Effector memory CD8-positive, alpha-beta T cell (primary cell): ENCODE measurements around the gene RPL7A.

ENCODE experiments used
- ATAC-seq: fragments of 150-1000 bp; cut with Tn5 transposase; replicated peaks from 2 replicates; pipeline ENCODE4 v1.10.0; 2021; ENCODE audit warnings: mild to moderate bottlenecking, moderate library complexity
- DNase-seq, 3 experiments: peaks; one replicate each; pipeline ENCODE4 v3.0.0; 2021
- H3K27ac Mint-ChIP-seq, 2 donors: one replicate each; pipeline ENCODE4 v1.8.0; 2022; ENCODE audit warnings: mild to moderate bottlenecking in 2 of 2, mixed read lengths in 2 of 2, moderate library complexity in 2 of 2
- H3K27me3 Mint-ChIP-seq, 2 donors: one replicate each; pipeline ENCODE4 v1.8.0; 2022; ENCODE audit warnings: mixed read lengths in 2 of 2
- H3K36me3 Mint-ChIP-seq: one replicate; pipeline ENCODE4 v1.8.0; 2022; ENCODE audit warnings: mild to moderate bottlenecking, moderate library complexity, mixed read lengths; ENCODE audit not compliant: insufficient read depth
- H3K4me1 Mint-ChIP-seq, 2 donors: one replicate each; pipeline ENCODE4 v1.8.0; 2022; ENCODE audit warnings: low read depth in 2 of 2, mixed read lengths in 2 of 2
- H3K4me3 Mint-ChIP-seq, 2 donors: one replicate each; pipeline ENCODE4 v1.8.0; 2022; ENCODE audit warnings: mild to moderate bottlenecking in 2 of 2, mixed read lengths in 2 of 2, moderate library complexity in 2 of 2
- H3K9me3 Mint-ChIP-seq, 2 donors: one replicate each; pipeline ENCODE4 v1.8.0; 2022; ENCODE audit warnings: mixed read lengths in 2 of 2

Gene RPL7A

DNA sequence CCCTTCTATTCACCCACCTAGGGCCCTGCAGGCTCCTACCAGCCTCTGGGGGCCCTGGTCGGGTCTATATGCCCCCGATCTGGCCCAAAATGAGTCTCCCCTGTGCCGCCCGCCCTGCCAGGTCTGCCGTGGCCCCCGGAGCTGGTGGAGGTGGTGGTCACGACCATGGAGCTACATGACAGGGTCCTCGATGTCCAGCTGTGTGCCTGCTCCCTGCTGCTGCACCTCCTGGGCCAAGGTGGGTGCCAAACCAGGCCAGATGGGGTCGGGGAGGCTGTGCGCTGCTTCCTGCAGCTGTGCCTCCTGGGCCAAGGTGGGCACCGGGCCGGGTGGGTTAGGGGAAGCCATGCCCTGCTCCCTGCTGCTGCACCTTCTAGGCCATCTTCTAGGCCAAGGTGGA lies 52.3 kb downstream of the RPL7A start:
- Mint-ChIP-seq H3K36me3 (peaks cover under 1% of the 10 kb centered on the region), H3K4me1 (peaks cover 2 to 3% of the 10 kb centered on the region in 2 donors), H3K27ac (no peak overlapping the region), H3K27me3 (peaks cover 0 to 5% of the 10 kb centered on the region in 2 donors), H3K4me3 (no peak overlapping the region), H3K9me3 (no peaks in the 10 kb centered on the region)
- no peak for DNase-seq
- no peak for ATAC-seq
